B cell (primary cell): ENCODE measurements around the gene CYP2D6.

Source experiments
- EZH2 ChIP-seq: IDR thresholded peaks from 2 replicates; pipeline ENCODE4 v1.6.1; 2012; ENCODE audit warnings: borderline replicate concordance, low read depth, mild to moderate bottlenecking, moderate library complexity, low read length; ENCODE audit not compliant: insufficient read depth, poor library complexity, severe bottlenecking
- TF ChIP-seq, protein P1 (sequence below): fragments of 200-600 bp; IDR thresholded peaks from one replicate; pipeline ENCODE4 v1.8.0; 2022; ENCODE audit warnings: antibody characterized with exemption, mild to moderate bottlenecking

DNA sequence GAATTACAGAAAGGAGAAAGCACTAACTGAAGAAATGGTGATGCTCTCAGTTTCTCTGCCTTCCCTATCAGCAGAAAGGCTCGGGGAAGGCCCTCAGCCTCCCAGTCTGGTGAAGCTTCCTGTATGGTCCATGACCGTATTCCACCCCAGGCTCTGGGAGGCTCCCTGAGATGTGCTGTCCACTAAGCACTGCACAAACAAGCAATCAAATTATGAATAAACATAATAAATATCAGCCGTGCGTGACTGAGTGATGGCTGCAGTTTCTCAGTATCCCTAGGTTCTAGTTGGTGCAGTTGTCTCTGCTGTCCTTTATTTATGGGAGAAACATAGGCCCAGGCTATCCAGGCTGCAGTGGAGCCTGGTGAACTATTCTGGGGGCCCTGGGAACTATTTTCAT is 47.5 kb downstream of the CYP2D6 start:
- TF ChIP-seq, protein P1, sequence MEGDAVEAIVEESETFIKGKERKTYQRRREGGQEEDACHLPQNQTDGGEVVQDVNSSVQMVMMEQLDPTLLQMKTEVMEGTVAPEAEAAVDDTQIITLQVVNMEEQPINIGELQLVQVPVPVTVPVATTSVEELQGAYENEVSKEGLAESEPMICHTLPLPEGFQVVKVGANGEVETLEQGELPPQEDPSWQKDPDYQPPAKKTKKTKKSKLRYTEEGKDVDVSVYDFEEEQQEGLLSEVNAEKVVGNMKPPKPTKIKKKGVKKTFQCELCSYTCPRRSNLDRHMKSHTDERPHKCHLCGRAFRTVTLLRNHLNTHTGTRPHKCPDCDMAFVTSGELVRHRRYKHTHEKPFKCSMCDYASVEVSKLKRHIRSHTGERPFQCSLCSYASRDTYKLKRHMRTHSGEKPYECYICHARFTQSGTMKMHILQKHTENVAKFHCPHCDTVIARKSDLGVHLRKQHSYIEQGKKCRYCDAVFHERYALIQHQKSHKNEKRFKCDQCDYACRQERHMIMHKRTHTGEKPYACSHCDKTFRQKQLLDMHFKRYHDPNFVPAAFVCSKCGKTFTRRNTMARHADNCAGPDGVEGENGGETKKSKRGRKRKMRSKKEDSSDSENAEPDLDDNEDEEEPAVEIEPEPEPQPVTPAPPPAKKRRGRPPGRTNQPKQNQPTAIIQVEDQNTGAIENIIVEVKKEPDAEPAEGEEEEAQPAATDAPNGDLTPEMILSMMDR = no peak
- TF ChIP-seq EZH2 = no peak
